Urothelium cell line (cell line): Measurements from ENCODE around the gene F13A1.

Experiments used
- DNase-seq: peaks from one replicate; pipeline ENCODE4 v3.0.0; 2011; ENCODE audit warnings: low spot score, mixed read lengths
- FAIRE-seq: peaks from 2 replicates; lab custom pipeline; 2011; peaks lifted over from hg19 to GRCh38; lab: Jason Lieb, UNC

Gene F13A1

DNA sequence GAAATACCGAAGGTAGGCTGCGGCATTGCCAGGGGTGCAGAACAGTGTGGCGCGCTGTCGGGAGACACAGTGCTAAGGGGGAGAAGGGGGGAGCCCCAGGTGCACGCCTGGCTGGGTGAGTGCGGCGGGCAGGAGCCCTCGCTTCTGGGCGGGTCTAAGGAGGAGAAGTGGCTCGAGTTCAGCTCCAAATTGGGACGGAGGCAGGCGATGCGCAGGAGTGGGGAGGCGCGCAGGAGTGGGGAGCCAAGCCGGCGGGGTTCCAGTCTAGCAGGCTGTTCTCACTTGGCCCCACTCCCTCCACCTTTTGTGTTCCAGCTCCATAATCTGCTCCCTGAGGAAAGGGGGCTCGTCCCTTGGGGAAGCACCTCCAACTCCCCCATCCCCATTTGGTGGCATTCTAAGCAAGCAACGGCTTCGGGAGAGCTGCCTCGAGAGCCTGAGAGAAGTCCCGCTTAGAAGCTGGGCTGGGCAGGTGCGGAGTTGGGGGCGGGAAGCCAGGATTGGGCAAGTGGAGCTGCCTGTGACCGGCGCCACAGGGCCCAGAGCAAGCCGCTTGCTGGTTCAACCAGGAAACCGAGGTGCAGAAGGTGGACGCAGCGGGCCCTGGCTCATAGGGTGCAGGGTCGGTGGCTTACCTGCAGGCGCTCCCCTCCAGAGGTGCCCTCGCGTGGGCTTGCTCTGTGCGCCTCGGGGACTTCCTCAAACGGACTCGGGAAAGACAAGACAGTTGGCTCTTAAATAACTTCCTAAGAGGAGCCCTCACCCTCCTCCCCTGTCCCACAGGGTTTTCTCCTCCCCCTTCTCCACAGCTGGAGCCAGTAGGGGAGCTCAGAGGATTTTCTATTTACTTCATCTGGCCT is at the start of gene F13A1:
F13A1 (minus strand) TSS at position 711 of the 860 bp plus-strand sequence. CDS start 1,998 bp downstream, outside the sequence.
- DNase-seq (peak; percentile 53), FAIRE-seq (no peak)

- DNase-seq, result no peak
- FAIRE-seq, result no peak
Observed at GRCh38 chr6:6368684-6369052, 48.2 kb upstream of the F13A1 start.

GRCh38 chr6:6368040-6368683 is 47.7 kb upstream of the F13A1 start:
- FAIRE-seq (no peak), DNase-seq (no peak)

DNA sequence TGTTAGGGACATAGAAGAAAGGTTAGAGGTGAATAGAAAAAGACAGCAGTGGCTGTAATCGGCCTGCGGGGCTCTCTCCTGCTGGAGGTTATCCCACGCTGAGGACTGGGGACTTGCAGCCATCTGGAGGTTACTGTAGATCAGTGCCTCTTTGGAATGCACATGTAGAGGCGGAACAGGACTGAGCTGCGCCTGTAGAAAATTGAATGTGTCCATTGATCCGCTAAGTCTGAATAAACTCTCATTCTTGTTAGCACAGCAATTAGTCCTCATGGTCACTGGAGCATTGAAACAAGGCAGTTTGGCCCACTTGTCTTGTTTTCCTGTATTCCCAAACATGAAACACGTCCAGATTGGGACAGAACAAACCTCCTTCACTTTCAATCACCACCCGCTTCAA is 46.3 kb upstream of the F13A1 start:
- DNase-seq (no peak), FAIRE-seq (no peak)

GRCh38 chr6:6365242-6365641 is 44.8 kb upstream of the F13A1 start:
- FAIRE-seq, result no peak
- DNase-seq, result no peak

- FAIRE-seq (no peak), DNase-seq (no peak)
Observed at GRCh38 chr6:6362056-6362840, 41.8 kb upstream of the F13A1 start.

DNA sequence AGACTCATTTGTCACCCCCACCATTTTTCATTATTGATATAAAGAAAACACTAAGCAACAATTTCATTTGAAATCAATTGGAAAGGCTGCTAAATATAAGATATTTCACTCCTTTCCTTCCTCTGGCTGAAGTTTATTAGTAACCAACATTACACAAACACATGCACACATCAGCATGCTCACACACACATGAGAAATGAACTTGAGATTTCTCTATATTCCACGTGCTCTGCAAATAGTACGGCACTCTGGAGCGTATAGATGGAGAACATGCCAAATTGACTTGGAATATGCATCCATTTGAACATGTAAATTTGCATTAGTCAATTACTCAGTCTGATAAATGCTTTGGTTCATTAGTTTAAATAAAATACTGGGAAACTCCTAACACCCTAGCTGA is 37.1 kb upstream of the F13A1 start:
- no peak for FAIRE-seq
- DNase-seq, result no peak

GRCh38 chr6:6357032-6357431 is 36.6 kb upstream of the F13A1 start:
- DNase-seq (no peak), FAIRE-seq (no peak)

DNA sequence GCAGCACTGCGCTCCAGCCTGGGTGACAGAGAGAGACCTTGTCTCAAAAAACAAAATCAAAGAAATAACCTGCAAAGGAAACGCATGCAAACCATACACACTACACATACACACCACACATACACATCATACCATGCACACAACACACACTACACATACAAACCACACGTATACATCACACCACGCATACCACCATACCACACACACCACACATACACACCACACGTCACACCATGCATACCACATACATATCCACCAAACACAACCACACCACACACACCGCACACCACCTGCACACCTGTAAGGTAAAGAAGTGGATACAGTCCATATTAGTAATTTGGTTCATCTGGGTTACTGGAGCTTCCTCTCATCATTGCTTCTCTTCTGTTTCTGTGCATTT is 32.3 kb upstream of the F13A1 start:
- FAIRE-seq (peak; percentile 93), DNase-seq (no peak)

GRCh38 chr6:6351511-6352025 is 31.1 kb upstream of the F13A1 start:
- DNase-seq, result peak; percentile 16
- no peak for FAIRE-seq

- DNase-seq, result no peak
- FAIRE-seq, result no peak
Observed at GRCh38 chr6:6350696-6351095, 30.2 kb upstream of the F13A1 start.

DNA sequence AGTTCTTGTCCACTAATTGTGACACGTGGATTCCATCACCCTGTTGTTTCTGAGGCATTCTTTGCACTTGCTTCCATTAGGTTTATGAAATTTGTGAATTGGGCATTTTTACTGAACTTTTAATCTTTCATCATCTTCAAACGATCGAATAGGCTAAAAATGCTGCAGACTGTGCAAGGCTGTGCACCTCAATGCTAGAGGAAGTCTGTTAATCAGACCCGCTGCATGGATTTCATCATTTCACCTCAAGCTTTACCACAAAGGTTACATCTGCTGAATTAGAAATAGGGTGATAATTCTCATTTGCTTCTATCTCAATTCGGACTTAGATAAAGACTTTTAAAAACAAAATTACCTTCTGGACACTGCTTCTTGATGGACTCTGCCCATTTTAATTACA is 27.8 kb upstream of the F13A1 start:
- FAIRE-seq (no peak), DNase-seq (no peak)

DNA sequence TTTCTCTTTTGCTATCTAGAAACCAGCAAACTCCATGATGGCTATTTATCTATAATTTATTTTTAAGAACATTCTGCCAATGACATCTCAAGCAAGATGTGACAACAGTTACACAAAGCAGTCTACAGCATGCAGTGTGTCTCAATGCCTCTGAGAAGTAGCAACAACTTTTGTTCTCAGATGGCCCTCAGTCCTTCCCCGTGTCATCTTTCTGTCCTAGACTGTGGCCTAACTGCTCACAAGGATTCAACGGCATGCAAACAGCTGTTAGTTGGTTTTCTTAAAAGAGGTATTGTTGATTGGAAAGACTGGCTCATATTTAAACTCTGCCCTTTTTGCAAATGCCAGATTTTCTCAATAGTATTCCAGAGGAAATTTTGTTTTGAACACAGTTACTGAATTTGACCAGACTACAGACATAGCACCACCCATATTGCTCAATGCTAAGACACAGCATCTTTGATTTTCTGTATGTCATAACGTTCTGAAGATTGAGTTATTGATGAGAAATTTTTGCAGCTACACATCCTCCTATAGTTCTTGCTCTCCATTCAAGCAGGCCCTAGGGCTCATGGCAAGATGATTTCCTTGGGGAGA is 26.1 kb upstream of the F13A1 start:
- DNase-seq (no peak), FAIRE-seq (no peak)

- DNase-seq, result peak; percentile 43
Observed at GRCh38 chr6:6333501-6333900, 13.0 kb upstream of the F13A1 start.

DNA sequence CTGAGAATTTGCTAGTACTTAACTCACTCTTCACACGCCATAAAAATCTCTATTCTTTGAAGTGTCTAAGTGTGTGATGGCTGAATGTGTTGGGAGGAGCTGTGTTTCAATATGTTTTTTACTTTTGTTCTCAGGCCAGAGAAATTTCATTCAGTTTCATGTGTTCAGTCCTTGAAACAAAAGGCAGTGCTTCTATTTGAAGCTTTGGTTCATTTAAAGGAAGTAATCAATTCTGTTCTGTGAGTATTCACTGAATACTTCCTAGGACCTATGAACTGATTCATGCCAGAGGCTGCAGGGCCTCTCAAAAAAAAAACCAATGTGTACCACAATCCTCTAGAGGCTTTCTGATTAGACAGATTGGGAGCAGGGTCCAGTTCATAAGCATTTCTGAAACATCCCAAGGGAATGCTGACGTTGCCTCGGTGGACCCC is 12.4 kb upstream of the F13A1 start:
- DNase-seq, result no peak
- FAIRE-seq, result no peak

More at GRCh38 chr6:6333501-6333900, 13.0 kb upstream of the F13A1 start:
- no peak for FAIRE-seq

DNA sequence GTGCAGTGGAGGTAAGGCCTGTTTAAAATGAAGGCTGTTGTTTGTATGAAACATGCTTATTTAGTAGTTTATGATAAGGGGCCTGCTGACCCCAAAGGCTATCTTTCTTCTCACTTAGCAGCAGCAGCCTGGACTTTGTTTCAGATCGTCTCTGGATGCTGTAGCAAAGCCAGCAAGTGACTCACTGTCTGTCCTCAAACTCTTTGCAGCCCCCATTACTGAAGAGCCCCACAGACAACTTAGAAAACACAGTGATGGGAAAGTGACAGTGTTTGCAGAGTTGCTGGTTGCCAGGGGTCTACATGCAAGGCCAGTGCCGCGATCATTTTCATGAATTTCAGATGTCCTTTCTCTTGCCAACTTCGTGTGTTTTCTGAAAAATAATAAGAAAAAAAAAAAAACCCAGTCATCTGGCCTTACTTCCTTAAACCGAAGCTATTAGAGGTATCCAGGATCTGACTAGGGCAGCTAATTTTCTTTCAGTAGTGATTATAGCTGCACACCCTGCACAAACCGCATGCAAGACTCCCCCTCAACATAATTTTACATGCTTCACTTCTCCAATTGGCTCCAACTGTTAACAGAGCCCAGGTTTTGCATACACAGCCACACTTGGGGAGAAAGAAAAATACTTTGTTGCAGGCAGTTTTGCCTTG is 11.6 kb upstream of the F13A1 start:
- no peak for DNase-seq
- FAIRE-seq, result no peak

DNA sequence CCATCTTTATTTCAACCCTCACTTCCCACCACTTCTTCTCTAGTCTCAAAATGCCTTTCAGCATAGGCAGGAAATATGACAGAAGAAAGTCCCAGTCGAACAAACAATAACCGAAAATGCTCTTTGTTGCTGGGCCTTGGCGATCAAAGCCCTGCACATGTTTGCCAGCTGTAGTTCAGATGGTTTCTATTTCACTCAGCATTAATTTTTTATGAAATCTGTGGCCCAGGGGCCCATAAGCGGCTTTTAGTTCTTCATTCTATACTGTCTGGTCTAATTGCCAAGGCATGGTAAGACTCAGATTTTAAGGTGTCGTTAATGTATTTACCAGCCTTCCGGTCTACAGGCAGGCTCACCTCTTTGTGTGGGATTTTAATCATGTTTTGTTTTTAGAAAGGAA is 10.9 kb upstream of the F13A1 start:
- DNase-seq, result no peak
- FAIRE-seq, result no peak

- DNase-seq, result no peak
- FAIRE-seq, result no peak
Observed at GRCh38 chr6:6330407-6330806, 9.9 kb upstream of the F13A1 start.

DNA sequence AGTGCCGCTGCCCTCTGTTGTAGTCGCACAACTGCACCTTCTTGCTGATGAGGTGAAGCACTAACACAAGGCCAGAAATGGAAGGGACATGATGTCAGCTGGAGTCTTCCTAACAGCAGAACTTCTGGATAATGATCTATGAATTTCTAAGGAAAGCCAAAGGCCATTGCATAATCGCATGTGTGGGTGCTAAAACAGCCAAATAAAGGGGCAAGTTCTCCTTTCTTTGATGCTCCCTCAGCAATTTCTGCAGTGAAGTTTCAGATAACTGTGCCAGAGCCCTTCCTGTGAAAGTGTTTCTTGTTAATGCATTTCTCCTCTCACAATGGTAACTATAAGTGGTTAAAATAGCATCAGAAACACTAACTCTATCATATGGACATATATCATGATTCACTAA is 8.0 kb upstream of the F13A1 start:
- FAIRE-seq (no peak), DNase-seq (no peak)

DNA sequence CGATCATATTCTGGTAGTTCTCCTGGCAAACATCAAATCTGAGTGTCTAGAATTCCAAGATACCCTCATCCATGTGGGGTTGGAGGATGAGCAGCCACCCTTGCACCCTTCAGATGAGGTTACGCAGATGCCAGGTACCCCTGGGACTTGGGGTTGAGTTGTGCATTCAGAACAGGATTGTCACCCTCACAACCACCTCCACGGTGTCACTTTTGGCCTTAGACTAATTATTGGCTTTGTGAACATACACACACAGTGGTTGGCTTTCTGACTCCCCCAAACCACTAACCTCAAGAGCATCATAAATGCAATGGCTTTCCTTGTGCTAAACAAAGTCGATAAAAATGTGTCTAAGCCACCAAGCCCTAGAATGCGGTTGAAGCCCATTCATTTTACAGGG is 2.9 kb upstream of the F13A1 start:
- FAIRE-seq (no peak), DNase-seq (no peak)
